Endothelial cell of umbilical vein (primary cell): Measurements from ENCODE around the gene RAMP1. TPM values are rescaled to one million over a fixed set of nuclear protein-coding genes. Genes with fewer than 3 reads are reported as not detected.

Experiments
- BruUV-seq: library from RNA; stranded (reverse); fragments of 400-500 nt; replicated peaks from 2 replicates; lab custom pipeline; 2021; lab: Mats Ljungman, UMichigan
- CTCF ChIA-PET: fragments of 300-600, 350-600 bp; sonication (Branson Sonifier 250); formaldehyde crosslinking; loops from one replicate; lab custom pipeline; 2021; ENCODE audit warnings: antibody characterized with exemption, inconsistent platforms; lab: Charles Lee
- POLR2A ChIA-PET: fragments of 300-600, 350-600 bp; sonication (Branson Sonifier 250); formaldehyde crosslinking; loops from one replicate; lab custom pipeline; 2021; ENCODE audit warnings: antibody characterized with exemption, inconsistent platforms; lab: Charles Lee
- DNase-seq: peaks from one replicate; pipeline ENCODE4 v3.0.0-alpha.2; 2011; ENCODE audit warnings: low read depth, low spot score
- FAIRE-seq: peaks from 2 replicates; lab custom pipeline; 2011; peaks lifted over from hg19 to GRCh38; lab: Jason Lieb, UNC
- H2AFZ ChIP-seq: 2 replicates; pipeline ENCODE4 v1.6.0; 2012; ENCODE audit warnings: low read depth, low read length, control low read depth, inconsistent platforms
- H3K27ac ChIP-seq: 2 replicates; pipeline ENCODE4 v1.5.1; 2011; ENCODE audit warnings: low read depth, mild to moderate bottlenecking, control low read depth, low read length, moderate library complexity; ENCODE audit not compliant: insufficient read depth
- H3K27me3 ChIP-seq, 2 experiments: 2 replicates each; pipeline versions ENCODE4 v1.6.0 to v1.6.1; 2011; ENCODE audit warnings: low read length in 2 of 2, mixed read lengths in 1 of 2; ENCODE audit not compliant: control insufficient read depth in 2 of 2, insufficient read depth in 2 of 2
- H3K36me3 ChIP-seq, 2 experiments: 2 replicates in 1 of 2; 3 replicates in 1 of 2; pipeline ENCODE4 v1.5.1; 2011; ENCODE audit warnings: low read length in 2 of 2, mild to moderate bottlenecking in 1 of 2, moderate library complexity in 1 of 2; ENCODE audit not compliant: control insufficient read depth in 2 of 2, insufficient read depth in 2 of 2; ENCODE audit errors: extremely low read depth in 1 of 2
- H3K4me1 ChIP-seq: 3 replicates; pipeline ENCODE4 v1.5.1; 2011; ENCODE audit warnings: mild to moderate bottlenecking, low read length; ENCODE audit not compliant: control insufficient read depth, insufficient read depth; ENCODE audit errors: extremely low read depth
- H3K4me2 ChIP-seq: 2 replicates; pipeline ENCODE4 v1.6.1; 2011; ENCODE audit warnings: low read length, control low read depth, mixed read lengths; ENCODE audit not compliant: insufficient read depth
- H3K4me3 ChIP-seq, 3 experiments: fragments of 200-600 bp in 1 of 3; sonication (generic), shearing (Covaris generic) in 1 of 3; replicated peaks in 1 of 3; 2 replicates each; pipeline ENCODE4 v1.5.1; 2011 to 2016; ENCODE audit warnings: control low read depth in 3 of 3, low read length in 3 of 3, mild to moderate bottlenecking in 2 of 3, inconsistent platforms in 1 of 3, low read depth in 1 of 3, moderate library complexity in 1 of 3; ENCODE audit not compliant: insufficient read depth in 1 of 3
- H3K79me2 ChIP-seq: 2 replicates; pipeline ENCODE4 v1.6.0; 2012; ENCODE audit warnings: low read length, inconsistent platforms; ENCODE audit not compliant: control insufficient read depth, insufficient read depth
- H3K9ac ChIP-seq: replicated peaks from 2 replicates; pipeline ENCODE3; 2011; ENCODE audit warnings: low read length, control low read depth; ENCODE audit not compliant: insufficient read depth; ENCODE audit errors: extremely low read depth
- H3K9me1 ChIP-seq: replicated peaks from 3 replicates; pipeline ENCODE4 v1.6.0; 2011; ENCODE audit warnings: mild to moderate bottlenecking, low read length; ENCODE audit not compliant: control insufficient read depth, insufficient read depth; ENCODE audit errors: extremely low read depth
- H3K9me3 ChIP-seq: replicated peaks from 2 replicates; pipeline ENCODE4 v1.5.1; 2012; ENCODE audit warnings: low read length, inconsistent platforms; ENCODE audit not compliant: control insufficient read depth, insufficient read depth
- H4K20me1 ChIP-seq: replicated peaks from 2 replicates; pipeline ENCODE3; 2011; ENCODE audit warnings: mild to moderate bottlenecking, low read length; ENCODE audit not compliant: control insufficient read depth, insufficient read depth; ENCODE audit errors: extremely low read depth
- EZH2 ChIP-seq: IDR thresholded peaks from 2 replicates; pipeline ENCODE4 v1.6.1; 2012; ENCODE audit warnings: borderline replicate concordance, low read depth, mild to moderate bottlenecking, moderate library complexity, low read length, inconsistent platforms; ENCODE audit not compliant: severe bottlenecking
- FOS ChIP-seq: IDR thresholded peaks from 2 replicates; pipeline ENCODE4 v1.6.1; 2011; ENCODE audit warnings: mild to moderate bottlenecking, low read length, moderate library complexity, borderline replicate concordance; ENCODE audit not compliant: insufficient read depth
- GATA2 ChIP-seq: IDR thresholded peaks from 2 replicates; pipeline ENCODE4 v1.7.0; 2011; ENCODE audit warnings: low read depth, mild to moderate bottlenecking, moderate library complexity, mixed read lengths, low read length; ENCODE audit not compliant: insufficient read length, insufficient read depth
- JUN ChIP-seq: IDR thresholded peaks from 2 replicates; pipeline ENCODE4 v1.6.1; 2011; ENCODE audit warnings: borderline replicate concordance, low read depth; ENCODE audit not compliant: insufficient read length, insufficient read depth
- MYC ChIP-seq: IDR thresholded peaks from one replicate; pipeline ENCODE4 v1.6.1; 2011; ENCODE audit warnings: mild to moderate bottlenecking, low read depth, low read length
- POLR2A ChIP-seq: IDR thresholded peaks from 2 replicates; pipeline ENCODE4 v1.6.1; 2012; ENCODE audit warnings: low read depth, mild to moderate bottlenecking, control low read depth, low read length
- POLR2AphosphoS5 ChIP-seq: IDR thresholded peaks from 2 replicates; pipeline ENCODE4 v1.6.1; 2012; ENCODE audit warnings: low read depth, mild to moderate bottlenecking, control low read depth, low read length, moderate library complexity; ENCODE audit not compliant: insufficient read depth
- dilution Hi-C: fragments of 300-500 bp; cut with MboI; formaldehyde crosslinking; loops from one replicate; pipeline ENCODE4 v1.15.0; 2019; ENCODE audit warnings: low sequenced_read_pairs; ENCODE audit not compliant: extremely low pct_ligation_motif_present
- intact Hi-C: fragments of 100-400 bp; cut with micrococcal nuclease; formaldehyde crosslinking; loops from one replicate; pipeline ENCODE4 v1.10.0; 2022
- polyA plus RNA-seq, 4 experiments: library from polyadenylated mRNA; depleted of rRNA in 3 of 4; stranded (reverse) in 3 of 4; unstranded in 1 of 4; fragments of >200 nt; gene quantifications; 2 replicates each; pipeline versions ENCODE4 v1.2.1 to v1.2.3, GENCODE V29; 2011 to 2012; ENCODE audit warnings: missing spikeins in 1 of 4
- total RNA-seq: library from RNA; stranded (reverse); gene quantifications from 2 replicates; pipeline ENCODE4 v1.2.3, GENCODE V29; 2021
- TF ChIP-seq, protein P1 (sequence below): IDR thresholded peaks from 2 replicates; pipeline ENCODE4 v1.6.1; 2011; ENCODE audit not compliant: insufficient read depth, insufficient read length
- TF ChIP-seq, protein P2 (sequence below), 2 donors: IDR thresholded peaks; 1 replicate in 1 of 2; 2 replicates in 1 of 2; pipeline ENCODE4 v1.5.1; 2011; ENCODE audit warnings: low read length in 2 of 2, mild to moderate bottlenecking in 2 of 2, moderate library complexity in 2 of 2, control low read depth in 1 of 2, inconsistent platforms in 1 of 2, low read depth in 1 of 2; ENCODE audit not compliant: insufficient read depth in 1 of 2; ENCODE audit errors: extremely low read depth in 1 of 2

Gene RAMP1
- total and polyA plus RNA-seq, 2 donors (not counting 3 experiments of a cell fraction or from before 2014, with no cell fraction given) = 0.18 TPM; not detected in 1

DNA sequence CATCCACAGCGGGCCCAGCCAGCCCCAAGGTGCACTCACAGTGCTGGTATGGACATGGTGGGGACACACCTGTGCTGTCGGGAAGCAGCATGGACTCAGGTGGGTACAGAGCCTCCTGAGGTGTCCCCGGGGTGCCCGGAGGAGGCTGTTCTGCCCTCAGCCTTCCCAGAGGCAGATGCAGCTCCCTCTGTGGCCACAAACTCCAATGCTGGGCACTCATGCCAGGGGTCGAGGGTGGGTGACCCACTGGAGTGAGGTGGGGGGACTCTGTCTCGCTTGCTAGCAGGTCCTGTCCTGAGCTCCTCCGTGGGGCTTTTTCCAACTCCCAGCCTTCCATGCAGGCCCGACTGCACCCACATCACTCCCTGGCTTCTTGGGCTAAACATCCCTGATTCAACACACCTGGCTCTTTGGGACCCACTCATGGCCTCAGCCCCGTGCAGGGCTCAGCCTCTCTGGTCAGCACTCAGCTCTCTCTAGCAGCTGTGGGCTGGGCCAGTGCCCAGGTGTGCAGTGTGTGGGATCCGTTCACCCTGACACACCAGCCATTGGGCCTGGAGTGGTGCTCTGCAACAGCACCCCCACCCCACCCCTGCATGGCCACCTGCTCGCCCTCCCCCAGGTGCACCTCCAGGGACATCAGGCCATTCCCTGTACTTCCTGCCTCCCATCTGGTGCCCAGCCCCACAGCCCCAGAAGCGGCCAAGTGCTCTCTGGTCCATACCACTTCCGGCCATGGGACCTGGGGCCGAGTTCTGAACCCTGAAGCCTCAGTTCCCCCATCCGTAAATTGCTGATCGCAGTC, 16.0 kb downstream of the RAMP1 start:
- Histone ChIP-seq H3K27ac (no peak overlapping the region), H3K9me3 (no peaks in the 10 kb centered on the region), H3K9me1 (no peaks in the 10 kb centered on the region), H3K4me1 (no peaks in the 10 kb centered on the region), H3K4me3 (no peak overlapping the region), H3K9ac (no peak overlapping the region), H3K79me2 (no peaks in the 10 kb centered on the region), H2AFZ (no peak overlapping the region), H3K36me3 (no peaks in the 10 kb centered on the region), H4K20me1 (no peaks in the 10 kb centered on the region), H3K27me3 (no peaks in the 10 kb centered on the region), H3K4me2 (no peak overlapping the region)
- CTCF ChIA-PET = no interaction called here
- no TSS peak for BruUV-seq
- POLR2A ChIA-PET = no interaction called here
- FAIRE-seq (no peak), DNase-seq (no peak)
- TF ChIP-seq GATA2 (no peak), MYC (no peak), POLR2A (no peak), EZH2 (no peak), POLR2AphosphoS5 (no peak), JUN (no peak), FOS (no peak)
- TF ChIP-seq, protein P1, sequence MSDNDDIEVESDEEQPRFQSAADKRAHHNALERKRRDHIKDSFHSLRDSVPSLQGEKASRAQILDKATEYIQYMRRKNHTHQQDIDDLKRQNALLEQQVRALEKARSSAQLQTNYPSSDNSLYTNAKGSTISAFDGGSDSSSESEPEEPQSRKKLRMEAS = no peak
- TF ChIP-seq, protein P2, sequence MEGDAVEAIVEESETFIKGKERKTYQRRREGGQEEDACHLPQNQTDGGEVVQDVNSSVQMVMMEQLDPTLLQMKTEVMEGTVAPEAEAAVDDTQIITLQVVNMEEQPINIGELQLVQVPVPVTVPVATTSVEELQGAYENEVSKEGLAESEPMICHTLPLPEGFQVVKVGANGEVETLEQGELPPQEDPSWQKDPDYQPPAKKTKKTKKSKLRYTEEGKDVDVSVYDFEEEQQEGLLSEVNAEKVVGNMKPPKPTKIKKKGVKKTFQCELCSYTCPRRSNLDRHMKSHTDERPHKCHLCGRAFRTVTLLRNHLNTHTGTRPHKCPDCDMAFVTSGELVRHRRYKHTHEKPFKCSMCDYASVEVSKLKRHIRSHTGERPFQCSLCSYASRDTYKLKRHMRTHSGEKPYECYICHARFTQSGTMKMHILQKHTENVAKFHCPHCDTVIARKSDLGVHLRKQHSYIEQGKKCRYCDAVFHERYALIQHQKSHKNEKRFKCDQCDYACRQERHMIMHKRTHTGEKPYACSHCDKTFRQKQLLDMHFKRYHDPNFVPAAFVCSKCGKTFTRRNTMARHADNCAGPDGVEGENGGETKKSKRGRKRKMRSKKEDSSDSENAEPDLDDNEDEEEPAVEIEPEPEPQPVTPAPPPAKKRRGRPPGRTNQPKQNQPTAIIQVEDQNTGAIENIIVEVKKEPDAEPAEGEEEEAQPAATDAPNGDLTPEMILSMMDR (IDR thresholded peaks at IDR 0.05; ENCODE audit: extremely low read depth in 1 of 2, insufficient read depth in 1 of 2, low read depth in 1 of 2, low read length in 2 of 2) = no peak
- dilution Hi-C loops (no loop called here), intact Hi-C loops (no loop called here)
